NK-92 treated with Interleukin-12 subunit alpha and Interleukin-12 subunit beta, amount 100 ng/mL, for 24 hours (cell line): ENCODE measurements around the gene CMYA5.
"Not testable (repeated sequence)": the region's sequence is repeated elsewhere in the genome, so short reads cannot be mapped to it uniquely, and the experiment has no call there.

Experiments used
- DNase-seq: peaks from one replicate; lab custom pipeline; 2025; lab: John Stamatoyannopoulos, UW

CMYA5 gene

GRCh38 chr5:79746642-79747569 is 57.3 kb downstream of the CMYA5 start:
- no peak for DNase-seq

DNA sequence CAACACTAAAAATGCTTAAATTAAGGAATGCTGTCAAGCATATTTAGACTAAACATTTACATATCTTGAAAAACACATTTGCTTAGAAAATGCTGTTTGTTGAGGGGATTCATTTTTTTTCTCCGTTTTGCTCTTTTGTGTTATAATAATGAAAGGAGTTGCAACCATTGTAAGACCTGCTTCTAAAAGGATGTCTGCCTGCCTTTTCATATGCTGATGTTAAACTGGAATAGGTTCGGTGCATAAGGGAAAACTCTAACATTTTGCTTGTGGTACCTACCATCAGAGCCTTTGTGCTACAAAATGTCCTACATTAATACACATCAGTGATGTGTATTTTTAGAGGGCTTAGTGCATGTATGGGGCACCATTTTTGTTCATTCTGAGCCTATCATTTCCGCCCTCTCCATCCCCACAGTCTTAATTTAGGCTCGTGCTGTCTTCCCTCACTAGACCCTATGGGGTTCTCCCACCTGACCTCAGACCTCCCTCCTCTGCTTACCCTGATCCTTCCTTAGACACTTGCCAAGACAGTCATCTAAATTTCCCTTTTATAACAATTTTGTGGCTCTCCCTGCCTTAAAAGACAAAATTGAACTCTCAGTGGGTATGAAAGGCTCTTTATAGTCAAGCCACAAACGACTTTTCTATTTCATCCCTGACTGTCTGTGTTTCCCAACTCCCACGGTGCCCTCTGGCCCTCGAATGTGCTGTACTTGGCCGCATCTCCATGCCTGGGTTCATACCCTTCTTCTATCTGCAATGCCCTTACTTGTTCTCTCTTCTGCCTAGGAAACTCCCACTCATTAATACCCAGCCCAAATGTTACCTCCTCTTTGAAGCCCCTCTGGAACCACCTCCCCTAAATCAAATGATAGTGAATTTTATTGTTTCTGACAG is 61.2 kb downstream of the CMYA5 start:
- DNase-seq, result no peak

DNA sequence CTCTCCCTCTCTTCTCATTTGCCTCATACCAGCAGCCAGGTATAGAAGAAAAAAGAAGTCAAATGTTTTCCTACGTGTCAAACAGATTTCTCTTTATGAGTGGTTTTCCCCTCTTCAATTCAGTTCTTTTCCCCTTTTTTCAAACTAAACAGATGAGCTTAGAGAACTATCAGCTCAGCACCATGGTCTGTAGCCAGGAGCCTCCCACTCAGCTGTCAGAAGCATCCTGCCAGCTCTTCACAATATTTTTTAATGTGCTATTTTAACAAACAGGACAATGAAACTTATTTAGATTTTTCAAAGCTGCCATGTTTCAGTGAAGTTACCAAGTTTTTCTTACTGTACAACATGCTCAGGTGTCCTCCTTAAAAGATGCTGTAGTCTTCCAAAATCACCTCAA is 63.5 kb downstream of the CMYA5 start:
- DNase-seq, result no peak

DNA sequence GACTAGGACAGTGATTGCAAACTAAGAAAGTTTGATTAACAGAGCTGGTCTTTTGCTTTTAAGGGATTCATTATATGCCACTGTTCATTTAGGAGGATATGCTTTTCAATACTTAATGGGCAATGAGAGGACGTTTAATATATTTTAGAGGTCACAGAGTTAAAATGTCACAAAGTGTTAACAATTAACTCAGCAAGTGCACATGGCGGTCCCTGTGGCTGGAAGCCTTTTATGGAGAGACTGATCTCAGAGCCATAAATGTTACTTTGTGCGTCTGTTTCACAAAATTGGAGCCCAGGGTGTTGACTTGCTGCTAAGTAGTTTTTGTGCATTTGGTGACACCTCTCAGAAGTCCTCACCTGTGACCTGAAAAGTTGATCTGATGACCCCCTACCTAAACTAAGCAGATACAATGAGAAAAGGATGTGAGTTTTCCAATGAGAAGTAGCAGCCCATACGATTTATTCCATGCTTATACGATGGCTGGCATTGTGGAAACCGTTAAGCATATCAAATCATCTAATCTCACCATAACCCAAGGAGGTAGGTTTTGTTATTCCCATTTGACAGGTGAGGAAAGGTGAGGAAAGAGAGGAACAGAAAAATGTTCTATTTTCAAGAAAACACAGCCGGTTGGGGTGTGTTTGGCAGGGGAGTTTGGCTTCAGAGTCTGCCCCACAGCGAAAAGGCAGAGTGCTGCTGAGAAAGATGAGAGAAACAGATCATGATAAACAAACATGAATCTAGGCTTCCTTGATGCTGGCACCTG is 64.4 kb downstream of the CMYA5 start:
- no peak for DNase-seq

- no peak for DNase-seq
Observed at GRCh38 chr5:79754865-79755555, 65.4 kb downstream of the CMYA5 start.

- DNase-seq, result no peak
Observed at GRCh38 chr5:79756076-79756475, 66.4 kb downstream of the CMYA5 start.

DNA sequence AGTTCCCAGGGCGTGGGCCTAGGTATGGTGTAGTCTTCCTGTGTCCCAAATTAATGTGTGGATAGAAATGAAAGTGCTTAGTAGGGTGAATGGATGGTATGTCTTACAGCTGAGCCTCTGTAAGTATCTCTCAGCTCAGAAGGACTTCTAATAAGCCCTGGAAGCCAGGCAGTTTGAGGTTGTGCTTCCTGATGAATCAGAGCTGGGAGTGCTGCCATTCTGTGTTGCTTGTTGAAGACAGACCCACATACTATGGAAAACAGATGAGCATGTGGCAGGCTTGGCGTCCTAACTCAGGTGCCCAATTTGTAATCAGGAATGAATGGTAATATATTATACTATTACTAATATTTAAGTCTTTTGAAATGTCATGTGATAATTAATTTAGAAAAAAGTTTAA is 69.8 kb downstream of the CMYA5 start:
- no peak for DNase-seq

GRCh38 chr5:79759848-79760247 is 70.2 kb downstream of the CMYA5 start:
- DNase-seq, result no peak

DNA sequence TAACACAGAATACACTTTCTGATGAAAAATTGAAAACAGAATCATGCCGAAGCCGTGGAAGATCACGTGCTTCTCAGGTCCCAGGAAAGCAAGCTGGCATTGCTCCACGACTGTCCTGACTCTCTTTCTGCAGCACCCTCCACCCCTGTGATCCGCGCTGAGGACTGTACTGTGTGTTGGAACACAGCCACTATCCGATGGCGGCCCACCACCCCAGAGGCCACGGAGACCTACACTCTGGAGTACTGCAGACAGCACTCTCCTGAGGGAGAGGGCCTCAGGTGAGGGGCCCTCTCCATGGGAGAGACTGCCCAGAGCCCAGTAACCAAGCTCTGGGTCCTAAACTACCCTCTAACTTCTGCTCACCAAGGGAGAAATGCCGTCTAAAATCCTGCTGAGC is 73.3 kb downstream of the CMYA5 start:
- DNase-seq, result no peak

DNA sequence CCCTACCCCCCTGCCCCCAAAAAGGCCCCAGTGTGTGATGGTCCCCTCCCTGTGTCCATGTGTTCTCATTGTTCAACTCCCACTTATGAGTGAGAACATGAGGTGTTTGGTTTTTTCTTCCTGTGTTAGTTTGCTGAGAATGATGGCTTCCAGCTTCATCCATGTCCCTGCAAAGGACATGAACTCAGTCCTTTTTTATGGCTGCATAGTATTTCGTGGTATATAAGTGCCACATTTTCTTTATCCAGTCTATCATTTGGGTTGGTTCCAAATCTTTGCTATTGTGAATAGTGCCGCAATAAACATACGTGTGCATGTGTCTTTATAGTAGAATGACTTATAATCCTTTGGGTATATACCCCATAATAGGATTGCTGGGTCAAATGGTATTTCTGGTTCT is 74.5 kb downstream of the CMYA5 start:
- DNase-seq, result not testable (repeated sequence)

DNA sequence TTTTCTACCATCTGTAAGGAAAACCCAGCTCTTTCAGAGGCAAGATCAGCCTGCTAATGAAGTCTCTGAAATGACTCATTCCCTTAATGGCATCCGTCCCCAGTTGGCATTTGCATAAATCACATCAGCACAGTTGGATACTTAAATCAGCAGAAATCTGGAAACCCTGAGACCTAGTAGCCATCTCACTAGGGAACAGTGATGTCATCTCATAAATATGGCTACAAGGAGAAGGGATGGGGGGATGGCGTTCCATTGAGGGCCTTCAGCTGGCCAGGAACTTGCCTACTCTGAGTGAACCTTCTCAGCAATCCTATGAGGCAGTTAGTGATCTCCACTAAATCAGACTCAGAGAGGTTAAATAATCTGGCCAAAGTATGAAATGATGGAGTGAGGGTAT is 81.8 kb downstream of the CMYA5 start:
- DNase-seq, result no peak

- no peak for DNase-seq
Observed at GRCh38 chr5:79772651-79773050, 83.0 kb downstream of the CMYA5 start.

DNA sequence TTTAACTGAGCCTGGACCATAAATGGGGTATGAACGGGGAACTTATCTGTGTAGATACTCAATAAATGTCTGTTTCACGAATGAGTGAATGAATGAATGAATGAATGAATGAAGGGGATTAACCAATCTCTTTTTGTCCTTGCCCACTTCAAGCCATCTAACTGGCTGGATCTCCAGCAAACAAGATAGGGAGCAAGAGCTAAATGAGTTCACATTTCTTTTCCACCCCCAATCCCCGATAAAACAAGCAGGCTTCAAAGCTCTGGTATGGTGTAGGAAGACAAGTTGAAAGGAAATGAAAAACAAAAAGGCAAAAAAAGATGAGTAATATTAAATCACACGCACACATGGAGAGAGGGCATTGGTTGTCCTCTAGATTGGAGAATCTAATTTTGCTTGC is 84.0 kb downstream of the CMYA5 start:
- DNase-seq, result no peak

DNA sequence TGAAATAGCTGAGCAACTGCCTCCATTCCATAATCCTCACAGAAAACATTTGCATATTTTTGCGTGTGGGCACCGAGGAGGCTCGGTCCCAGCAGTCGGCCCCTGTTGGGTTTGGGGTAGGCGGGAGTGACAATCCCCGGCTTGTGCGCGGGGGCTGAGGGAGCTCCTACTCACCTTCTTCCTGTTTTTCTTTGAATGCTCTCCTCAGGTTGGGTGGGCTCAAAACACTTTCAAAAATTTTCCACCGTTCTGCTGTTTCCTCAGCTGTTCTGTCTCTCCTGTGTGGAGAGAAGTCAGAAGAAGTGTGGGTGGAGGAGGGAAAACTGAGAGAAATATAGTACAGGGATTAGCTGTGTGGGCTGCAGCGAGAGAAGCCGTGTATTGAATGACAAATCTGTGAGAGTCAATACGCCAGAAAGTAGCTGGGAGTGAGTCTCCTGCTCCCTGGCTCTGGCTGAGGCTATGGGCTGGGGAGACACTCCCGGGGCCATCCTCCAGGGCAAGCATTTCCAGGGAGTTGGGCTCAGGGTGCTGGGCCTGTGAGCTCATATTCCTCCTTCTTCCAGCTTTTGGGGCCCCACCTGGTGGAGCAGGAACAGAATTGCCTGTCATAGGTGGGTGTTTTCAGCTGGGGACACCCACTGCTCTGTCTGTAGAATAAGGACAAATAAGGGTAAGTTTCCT is 84.7 kb downstream of the CMYA5 start:
- DNase-seq, result no peak

GRCh38 chr5:79774855-79775237 is 85.2 kb downstream of the CMYA5 start:
- DNase-seq, result no peak

GRCh38 chr5:79784741-79785140 is 95.1 kb downstream of the CMYA5 start:
- DNase-seq, result not testable (repeated sequence)

GRCh38 chr5:79785983-79786382 is 96.3 kb downstream of the CMYA5 start:
- no peak for DNase-seq

DNA sequence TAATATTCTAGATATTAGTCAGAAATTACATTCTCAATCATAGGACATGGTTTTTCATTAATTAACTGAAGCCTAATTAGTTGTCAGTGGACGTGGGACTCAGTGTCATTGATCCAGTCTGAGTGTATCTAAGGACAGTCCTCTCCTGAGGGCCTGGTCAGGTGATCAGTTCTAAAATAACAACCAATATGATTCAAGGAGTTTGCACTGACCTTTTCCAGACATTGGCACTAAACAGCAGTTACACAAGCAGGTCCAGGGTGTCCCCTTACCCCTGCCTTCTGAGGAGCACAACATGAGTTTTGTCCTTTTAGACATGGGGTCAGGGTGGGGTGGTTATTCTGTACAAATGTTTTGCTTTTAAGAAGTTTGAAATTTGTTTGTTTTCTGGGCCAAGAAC is 97.8 kb downstream of the CMYA5 start:
- DNase-seq, result no peak

DNA sequence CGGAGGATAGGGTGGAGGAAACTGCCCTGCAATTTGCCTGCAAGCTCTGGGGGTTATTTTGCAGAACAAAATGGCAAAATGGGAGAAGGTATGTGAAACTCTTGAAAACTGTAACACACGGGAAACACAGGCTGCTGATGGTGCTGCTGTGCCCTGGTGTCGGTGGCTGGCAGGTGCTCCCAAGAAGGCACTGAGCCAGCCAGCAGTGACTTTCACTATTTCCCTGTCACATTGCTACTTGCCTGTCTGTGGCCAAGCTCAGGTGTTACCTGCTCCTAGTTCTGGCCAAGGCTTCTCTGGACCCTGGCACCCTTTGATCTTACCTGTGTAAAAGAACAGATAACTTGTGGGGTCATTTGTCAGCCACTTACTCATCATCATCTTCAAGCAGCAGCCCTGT is 102.2 kb downstream of the CMYA5 start:
- no peak for DNase-seq

GRCh38 chr5:79792463-79792862 is 102.8 kb downstream of the CMYA5 start:
- no peak for DNase-seq

DNA sequence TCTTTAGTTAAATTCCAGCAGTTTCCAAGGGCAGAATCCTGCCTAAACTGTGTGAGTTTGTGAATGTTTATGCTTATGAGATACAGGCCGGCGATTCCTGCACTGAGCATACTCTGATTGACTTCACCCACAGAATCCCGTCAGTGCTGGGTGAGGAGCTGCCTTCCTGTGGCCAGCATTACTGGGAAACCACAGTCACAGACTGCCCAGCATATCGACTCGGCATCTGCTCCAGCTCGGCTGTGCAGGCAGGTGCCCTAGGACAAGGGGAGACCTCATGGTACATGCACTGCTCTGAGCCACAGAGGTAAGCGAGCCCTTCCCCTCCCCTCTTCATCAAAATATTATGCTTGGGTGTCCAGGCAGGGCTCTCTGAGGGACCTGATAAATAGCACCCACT is 103.7 kb downstream of the CMYA5 start:
- DNase-seq, result no peak
